ENCODE data around the gene USP28.

DNA sequence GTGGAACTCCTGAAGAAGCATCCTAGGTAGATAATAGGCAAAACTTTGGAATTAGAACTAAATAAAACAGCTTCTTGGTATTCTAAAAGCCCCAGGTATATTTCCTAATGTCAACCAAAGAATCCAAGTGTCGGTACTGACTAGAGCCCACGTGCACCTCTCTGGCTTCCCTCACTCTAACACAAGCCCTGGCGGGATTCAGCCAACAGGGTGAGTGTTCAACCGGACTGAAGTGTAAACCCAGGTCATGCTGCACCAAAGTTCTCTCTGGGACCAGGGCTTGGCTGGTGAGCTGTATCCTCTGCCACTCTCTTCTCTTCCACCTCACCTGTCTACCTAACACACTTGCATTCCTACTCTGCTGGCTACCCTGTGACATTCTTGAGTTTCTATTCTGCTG, 40.1 kb downstream of the USP28 start:
- no peak for TF ChIP-seq CTCF (IDR thresholded peaks at IDR 0.05; ENCODE audit: low read length)
- TF ChIP-seq EZH2 (optimal IDR thresholded peaks at IDR 0.05; ENCODE audit: low read depth, low read length), result no peak
- no peak for TF ChIP-seq EZH2phosphoT487 (IDR thresholded peaks at IDR 0.05; ENCODE audit: low read length)
